Measurements from ENCODE around the gene STARD3. TPM values are rescaled to one million over a fixed set of nuclear protein-coding genes. Genes with fewer than 3 reads are reported as not detected.

The STARD3 gene
- total and polyA plus RNA-seq, 2 of the 13 experiments (the other 11 are each of a cell fraction or from before 2014, with no cell fraction given) = 34.6 to 100 TPM

DNA sequence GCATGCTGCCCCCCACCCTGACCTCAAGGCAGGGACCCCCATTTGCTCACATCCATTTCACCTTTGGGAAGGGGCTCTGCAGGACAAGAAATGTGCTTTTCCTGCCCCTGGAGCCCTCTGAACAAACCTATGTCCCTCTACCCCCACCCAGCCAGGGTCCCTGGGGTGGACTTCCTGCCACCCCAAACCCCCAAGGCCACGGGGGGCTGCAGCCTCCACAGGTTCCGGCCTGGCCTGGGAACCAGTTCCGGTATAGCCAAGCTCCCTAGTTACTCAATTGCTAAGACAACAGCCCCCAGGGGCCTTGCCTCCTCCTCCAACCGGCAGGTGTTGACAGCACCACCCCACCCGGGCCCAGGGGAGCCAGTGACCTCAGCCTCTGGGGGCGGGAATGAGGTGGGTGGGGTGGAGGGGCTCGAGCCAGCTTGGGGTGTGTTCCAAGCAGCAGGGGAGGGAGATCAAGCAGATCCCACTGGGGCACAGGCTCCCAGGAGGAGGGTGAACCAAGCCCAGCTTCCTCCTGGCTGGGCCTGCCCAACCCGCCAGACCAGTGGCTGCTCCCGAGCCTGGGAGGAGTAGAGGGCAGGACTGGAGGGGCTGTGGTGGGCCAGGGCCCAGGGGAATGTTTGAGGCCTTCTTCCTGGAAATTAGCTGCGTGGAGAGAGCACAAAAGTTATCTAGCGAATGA lies 37.9 kb downstream of the STARD3 start (continued):
- TF ChIP-seq, protein P1, sequence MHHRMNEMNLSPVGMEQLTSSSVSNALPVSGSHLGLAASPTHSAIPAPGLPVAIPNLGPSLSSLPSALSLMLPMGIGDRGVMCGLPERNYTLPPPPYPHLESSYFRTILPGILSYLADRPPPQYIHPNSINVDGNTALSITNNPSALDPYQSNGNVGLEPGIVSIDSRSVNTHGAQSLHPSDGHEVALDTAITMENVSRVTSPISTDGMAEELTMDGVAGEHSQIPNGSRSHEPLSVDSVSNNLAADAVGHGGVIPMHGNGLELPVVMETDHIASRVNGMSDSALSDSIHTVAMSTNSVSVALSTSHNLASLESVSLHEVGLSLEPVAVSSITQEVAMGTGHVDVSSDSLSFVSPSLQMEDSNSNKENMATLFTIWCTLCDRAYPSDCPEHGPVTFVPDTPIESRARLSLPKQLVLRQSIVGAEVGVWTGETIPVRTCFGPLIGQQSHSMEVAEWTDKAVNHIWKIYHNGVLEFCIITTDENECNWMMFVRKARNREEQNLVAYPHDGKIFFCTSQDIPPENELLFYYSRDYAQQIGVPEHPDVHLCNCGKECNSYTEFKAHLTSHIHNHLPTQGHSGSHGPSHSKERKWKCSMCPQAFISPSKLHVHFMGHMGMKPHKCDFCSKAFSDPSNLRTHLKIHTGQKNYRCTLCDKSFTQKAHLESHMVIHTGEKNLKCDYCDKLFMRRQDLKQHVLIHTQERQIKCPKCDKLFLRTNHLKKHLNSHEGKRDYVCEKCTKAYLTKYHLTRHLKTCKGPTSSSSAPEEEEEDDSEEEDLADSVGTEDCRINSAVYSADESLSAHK (CRISPR knock-in tag; IDR thresholded peaks at IDR 0.05; ENCODE audit: borderline replicate concordance) = no peak
- peak; percentile 57; the same call in 1 of the 2 replicates for TF ChIP-seq KDM2A (CRISPR knock-in tag; IDR thresholded peaks at IDR 0.05; ENCODE audit: borderline replicate concordance, low read depth)
- TF ChIP-seq CENPX (CRISPR knock-in tag; IDR thresholded peaks at IDR 0.05) = no peak
- TF ChIP-seq, protein P2, sequence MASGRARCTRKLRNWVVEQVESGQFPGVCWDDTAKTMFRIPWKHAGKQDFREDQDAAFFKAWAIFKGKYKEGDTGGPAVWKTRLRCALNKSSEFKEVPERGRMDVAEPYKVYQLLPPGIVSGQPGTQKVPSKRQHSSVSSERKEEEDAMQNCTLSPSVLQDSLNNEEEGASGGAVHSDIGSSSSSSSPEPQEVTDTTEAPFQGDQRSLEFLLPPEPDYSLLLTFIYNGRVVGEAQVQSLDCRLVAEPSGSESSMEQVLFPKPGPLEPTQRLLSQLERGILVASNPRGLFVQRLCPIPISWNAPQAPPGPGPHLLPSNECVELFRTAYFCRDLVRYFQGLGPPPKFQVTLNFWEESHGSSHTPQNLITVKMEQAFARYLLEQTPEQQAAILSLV (CRISPR knock-in tag; IDR thresholded peaks at IDR 0.05; ENCODE audit: borderline replicate concordance) = 0 out of 2 replicates have a peak, but pooled peaks have one; percentile 18
- TF ChIP-seq, protein P3, sequence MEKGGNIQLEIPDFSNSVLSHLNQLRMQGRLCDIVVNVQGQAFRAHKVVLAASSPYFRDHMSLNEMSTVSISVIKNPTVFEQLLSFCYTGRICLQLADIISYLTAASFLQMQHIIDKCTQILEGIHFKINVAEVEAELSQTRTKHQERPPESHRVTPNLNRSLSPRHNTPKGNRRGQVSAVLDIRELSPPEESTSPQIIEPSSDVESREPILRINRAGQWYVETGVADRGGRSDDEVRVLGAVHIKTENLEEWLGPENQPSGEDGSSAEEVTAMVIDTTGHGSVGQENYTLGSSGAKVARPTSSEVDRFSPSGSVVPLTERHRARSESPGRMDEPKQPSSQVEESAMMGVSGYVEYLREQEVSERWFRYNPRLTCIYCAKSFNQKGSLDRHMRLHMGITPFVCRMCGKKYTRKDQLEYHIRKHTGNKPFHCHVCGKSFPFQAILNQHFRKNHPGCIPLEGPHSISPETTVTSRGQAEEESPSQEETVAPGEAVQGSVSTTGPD (CRISPR knock-in tag; IDR thresholded peaks at IDR 0.05) = no peak
- TF ChIP-seq SCMH1 (CRISPR knock-in tag; IDR thresholded peaks at IDR 0.05; ENCODE audit: borderline replicate concordance) = no peak
- TF ChIP-seq ZBTB20 (CRISPR knock-in tag; IDR thresholded peaks at IDR 0.05; ENCODE audit: borderline replicate concordance, low read depth) = 0 out of 2 replicates have a peak, but pooled peaks have one; percentile 30
- TF ChIP-seq KDM3A (CRISPR knock-in tag; IDR thresholded peaks at IDR 0.05; ENCODE audit: low read depth) = peak; percentile 62; the same call in 1 of the 2 replicates
- no peak; the same call in 1 of the 2 replicates for TF ChIP-seq MED13 (CRISPR knock-in tag; IDR thresholded peaks at IDR 0.05)
- no peak for TF ChIP-seq ZNF33B (CRISPR knock-in tag; IDR thresholded peaks at IDR 0.05)
- peak; percentile 87 for TF ChIP-seq TARDBP (CRISPR knock-in tag; IDR thresholded peaks at IDR 0.05)
- TF ChIP-seq PTBP1 (IDR thresholded peaks at IDR 0.05; ENCODE audit: low read depth, low read length, poor library complexity, severe bottlenecking) = no peak
- no peak for TF ChIP-seq ZNF253 (CRISPR knock-in tag; IDR thresholded peaks at IDR 0.05; ENCODE audit: borderline replicate concordance)
- TF ChIP-seq KAT2B (IDR thresholded peaks at IDR 0.05; ENCODE audit: borderline replicate concordance, low read depth, low read length) = no peak
- TF ChIP-seq SP5 (CRISPR knock-in tag; IDR thresholded peaks at IDR 0.05; ENCODE audit: borderline replicate concordance, low read depth) = peak; percentile 90
- no peak for TF ChIP-seq TGIF2 (CRISPR knock-in tag; IDR thresholded peaks at IDR 0.05)
- TF ChIP-seq CCDC6 (CRISPR knock-in tag; IDR thresholded peaks at IDR 0.05) = no peak
- no peak for TF ChIP-seq EZH2 (conservative IDR thresholded peaks at IDR 0.05; ENCODE audit: low read depth, low read length)
- no peak for TF ChIP-seq FOXC1 (CRISPR knock-in tag; IDR thresholded peaks at IDR 0.05; ENCODE audit: borderline replicate concordance)
- no peak for TF ChIP-seq ARID3A (IDR thresholded peaks at IDR 0.05; ENCODE audit: low read depth, low read length)

Measured in HepG2 (cell line).